SU-DHL-6 (cell line): ENCODE measurements around the gene BICC1.

Source experiments
- CTCF ChIP-seq: fragments of 200-600 bp; sonication (generic); IDR thresholded peaks from one replicate; pipeline ENCODE4 v1.5.1; 2017; ENCODE audit warnings: antibody characterized with exemption, mild to moderate bottlenecking, low read length, moderate library complexity; ENCODE audit not compliant: insufficient read depth, poor library complexity, severe bottlenecking
- EZH2phosphoT487 ChIP-seq: fragments of 200-600 bp; sonication (generic), shearing (Covaris generic); conservative IDR thresholded peaks from 2 replicates; pipeline ENCODE4 v1.6.1; 2018; ENCODE audit warnings: mild to moderate bottlenecking, antibody characterized with exemption, low read length, moderate library complexity, mixed read lengths

GRCh38 chr10:58829839-58830238 is 317.2 kb downstream of the BICC1 start:
- TF ChIP-seq CTCF (no peak), EZH2phosphoT487 (no peak)
